ENCODE results near the gene HMBS. TPM values are rescaled to one million over a fixed set of nuclear protein-coding genes. Genes with fewer than 3 reads are reported as not detected.
"Not testable (repeated sequence)": the region's sequence is repeated elsewhere in the genome, so short reads cannot be mapped to it uniquely, and the experiment has no call there.

Gene HMBS
- polyA plus RNA-seq, 3 donors: 22.8 to 34.6 (median 28.2) TPM

DNA sequence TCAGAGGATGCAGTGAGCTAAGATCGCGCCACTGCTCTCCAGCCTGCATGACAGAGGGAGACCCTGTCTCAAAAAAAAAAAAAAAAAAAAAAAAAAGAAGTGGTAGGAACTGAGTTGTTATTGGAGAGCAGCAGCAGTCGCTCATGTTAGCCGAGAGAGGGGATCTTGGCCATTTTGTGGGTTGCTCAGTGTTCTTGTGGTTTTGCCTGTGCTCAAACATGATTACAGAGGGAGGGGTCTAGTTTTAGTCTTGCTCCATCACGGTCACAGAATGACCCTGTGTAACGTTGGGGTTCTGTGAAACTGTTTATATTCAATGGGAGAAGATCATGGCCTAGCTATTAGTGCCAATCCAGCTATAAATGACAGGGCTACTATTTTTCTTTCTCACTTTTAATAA is 15.0 kb downstream of the HMBS start:
- no peak for DNase-seq

DNA sequence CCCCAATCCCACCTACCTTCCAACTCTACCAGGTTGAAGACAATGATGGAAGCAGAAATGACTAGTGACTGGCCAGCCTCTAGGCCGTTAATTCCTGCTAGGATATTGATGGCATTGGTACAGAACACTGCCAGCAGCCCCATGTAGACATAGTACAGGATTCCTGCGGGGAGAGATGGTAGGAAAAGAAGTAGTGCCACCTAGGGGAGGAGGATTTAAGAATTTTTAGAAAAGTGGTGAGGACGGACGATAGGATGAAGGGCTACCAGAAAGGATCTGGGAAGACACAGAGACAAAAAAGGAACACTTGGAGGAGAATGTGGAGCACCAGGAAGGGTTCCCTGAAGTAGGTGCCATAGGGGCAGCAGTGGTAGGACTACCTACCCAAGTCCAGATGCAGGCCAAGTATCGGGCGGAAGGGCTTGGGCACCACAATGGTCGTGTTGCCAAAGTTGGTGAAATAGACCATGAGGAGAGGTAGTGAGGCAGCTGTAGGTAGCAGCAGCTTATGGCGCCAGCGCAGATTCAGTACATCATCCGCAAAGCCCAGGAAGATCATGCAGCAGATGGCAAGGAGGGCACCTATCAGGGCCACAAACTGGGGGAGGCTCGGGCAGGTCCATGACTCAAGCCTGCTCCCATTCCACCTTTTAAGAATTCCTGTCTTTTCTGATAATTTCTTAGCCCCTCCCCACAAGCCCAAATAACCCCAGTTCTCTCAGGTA is 15.7 kb downstream of the HMBS start:
- DNase-seq: no peak

DNA sequence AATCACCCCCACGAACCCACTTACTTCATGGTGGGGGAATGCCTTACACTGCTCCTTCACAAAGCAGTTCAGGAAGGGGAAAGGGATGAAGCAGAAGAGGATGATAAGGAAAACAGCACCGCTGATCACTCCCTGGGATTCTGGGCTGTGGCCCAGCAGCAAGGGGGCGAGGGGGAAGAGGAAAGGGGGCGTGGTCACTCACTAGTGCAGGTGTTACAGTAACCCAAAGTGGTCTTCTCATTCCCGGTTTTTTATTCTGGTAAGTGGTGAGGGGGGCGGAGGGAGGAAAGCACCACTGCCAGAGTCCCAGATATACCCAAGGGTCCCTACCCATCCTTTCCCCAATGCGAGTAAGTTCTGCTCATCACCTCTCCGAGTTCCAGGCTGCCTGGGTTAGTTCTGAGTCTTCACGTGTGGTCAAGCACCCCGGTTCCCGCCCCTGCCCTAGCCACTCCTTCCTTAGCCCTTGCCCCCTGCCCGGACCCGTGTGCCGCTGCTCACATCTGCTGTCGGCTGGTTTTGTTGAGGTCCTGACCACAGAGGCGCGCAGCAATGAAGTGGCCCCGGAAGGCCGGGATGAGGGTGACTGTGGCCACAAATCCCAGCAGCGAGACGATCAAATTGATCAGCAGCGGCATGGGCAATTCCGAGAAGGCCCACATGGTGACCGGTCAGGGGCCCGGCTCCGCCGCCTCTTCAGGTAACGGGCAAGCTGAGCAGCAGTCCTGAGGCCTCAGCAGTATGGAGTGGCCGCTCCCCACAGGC is 16.5 kb downstream of the HMBS start:
- DNase-seq: no peak

DNA sequence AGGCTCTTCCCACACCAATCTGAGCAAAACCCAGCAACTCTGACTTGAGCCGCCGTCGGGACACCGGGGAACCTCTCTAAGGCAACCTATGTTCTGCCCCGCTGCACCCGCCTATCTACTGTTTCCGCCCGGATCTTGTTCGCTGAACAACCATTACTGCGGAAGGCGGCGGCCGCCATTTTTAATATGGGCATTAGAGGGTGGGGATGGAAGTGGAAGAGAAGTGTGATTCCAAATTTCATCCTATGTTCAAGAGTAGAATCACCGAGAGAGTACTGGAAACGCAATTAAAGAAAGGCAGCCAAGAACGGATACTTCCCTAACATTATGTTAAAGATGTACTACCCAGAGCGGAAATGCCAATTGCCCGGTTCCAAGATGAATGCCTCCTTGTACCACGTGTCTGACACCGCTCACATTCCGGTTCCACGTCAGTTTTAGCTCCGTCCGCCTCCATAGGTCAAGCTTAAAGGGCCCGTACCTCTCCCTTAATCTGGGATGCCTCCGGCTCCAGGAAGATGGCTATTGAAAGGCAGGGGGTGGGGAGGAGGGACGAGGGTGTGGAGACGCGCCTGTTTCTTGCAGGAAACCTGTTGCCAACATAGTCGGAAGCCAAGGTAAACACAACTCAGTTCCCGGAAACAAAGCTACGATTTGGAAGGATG is 17.2 kb downstream of the HMBS start, which contains the start of gene DPAGT1:
TSS of gene DPAGT1 (minus strand) at position 95 of the 665 bp plus-strand sequence. CDS start 198 bp downstream, outside the sequence.
- peak; percentile 97 for DNase-seq

DNA sequence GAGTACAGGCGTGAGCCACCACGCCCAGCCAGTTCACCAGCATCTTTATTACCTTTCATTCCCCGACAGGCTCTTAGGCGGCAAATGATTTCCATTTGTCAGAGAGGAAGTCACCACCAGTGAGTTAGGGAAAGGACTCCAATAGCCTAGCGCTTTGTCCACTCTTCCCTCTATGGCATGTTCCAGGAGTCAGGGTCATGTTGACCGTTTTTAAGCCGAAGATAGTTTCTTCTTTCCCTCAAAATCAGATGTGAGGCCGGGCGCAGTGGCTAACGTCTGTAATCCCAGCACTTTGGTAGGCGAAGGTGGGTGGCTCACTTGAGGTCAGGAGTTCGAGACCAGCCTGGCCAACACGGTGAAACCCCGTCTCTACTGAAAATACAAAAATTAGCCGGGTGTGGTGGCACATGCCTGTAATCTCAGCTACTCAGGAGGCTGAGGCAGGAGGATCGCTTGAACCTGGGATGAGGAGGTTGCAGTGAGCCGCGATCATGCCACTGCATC is 18.5 kb downstream of the HMBS start:
- DNase-seq: not testable (repeated sequence)

DNA sequence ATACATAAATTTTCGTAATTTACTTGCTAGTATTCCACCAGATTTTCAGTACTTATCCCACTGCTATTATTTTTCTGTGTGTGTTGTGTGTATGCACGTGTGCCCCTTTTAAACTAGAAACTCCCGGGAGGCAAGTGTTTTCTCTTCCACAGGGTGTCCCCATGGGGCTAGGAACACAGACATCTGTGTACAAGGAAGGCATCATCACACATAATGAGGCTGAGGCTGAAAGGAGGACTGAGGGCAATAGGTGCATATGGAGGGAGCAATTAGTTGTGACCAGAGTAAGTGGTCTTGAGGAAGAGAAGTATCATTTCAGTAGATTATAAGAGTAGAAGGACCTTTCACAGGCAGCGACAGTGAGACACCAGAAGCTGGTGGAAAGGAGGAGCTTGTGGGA is 19.1 kb downstream of the HMBS start:
- no peak for DNase-seq

DNA sequence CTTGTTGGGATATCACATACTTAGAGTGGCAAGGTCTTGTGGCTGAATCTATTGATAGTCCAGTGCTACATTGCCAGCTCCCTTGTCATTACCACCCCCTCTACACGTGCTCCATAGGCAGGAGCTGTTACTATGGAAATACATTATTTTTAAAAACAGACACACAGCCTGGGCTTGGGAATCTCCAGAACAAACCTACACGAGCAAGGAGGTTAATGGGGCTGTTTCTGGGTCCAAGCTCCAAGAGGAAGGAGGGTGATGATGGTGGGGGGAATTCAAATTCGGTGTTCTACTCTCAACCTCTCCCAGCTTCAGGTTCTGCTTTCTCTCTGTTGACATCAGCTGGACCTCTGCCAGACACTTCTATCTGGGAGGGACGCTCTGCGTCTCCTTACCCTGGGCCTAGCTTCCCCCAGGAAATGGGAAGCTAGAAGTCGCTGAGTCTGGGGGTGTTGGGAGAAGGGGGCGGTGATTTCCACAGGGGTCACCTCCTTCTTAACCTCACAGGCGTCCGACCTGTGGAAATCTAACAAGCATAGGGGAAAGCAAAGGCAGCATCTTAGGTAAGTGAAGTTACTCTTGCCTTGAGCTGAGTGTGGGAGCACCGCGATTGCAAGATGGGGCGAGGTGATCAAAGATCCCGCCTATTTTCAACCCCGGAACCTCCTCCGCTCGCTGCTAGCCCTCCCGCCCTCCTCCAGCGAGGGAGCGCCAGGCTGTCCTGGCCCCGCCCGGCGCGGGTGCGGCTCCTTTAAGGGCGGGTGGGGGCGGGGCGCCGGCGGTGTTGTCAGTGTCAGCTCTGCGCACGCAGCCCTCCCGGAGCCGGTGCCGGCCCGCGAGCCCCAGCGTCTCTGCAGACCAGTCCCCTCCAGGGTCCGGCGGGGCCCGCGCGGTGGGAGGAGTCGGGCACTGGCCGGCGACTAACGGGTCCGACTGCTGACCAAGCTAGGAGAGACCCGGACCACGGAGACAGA is 22.2 kb downstream of the HMBS start, which contains the start of gene C2CD2L:
TSS of gene C2CD2L (plus strand) at position 781 of the 974 bp plus-strand sequence. CDS start 398 bp downstream, outside the sequence.
- peak; percentile 89 for DNase-seq

DNA sequence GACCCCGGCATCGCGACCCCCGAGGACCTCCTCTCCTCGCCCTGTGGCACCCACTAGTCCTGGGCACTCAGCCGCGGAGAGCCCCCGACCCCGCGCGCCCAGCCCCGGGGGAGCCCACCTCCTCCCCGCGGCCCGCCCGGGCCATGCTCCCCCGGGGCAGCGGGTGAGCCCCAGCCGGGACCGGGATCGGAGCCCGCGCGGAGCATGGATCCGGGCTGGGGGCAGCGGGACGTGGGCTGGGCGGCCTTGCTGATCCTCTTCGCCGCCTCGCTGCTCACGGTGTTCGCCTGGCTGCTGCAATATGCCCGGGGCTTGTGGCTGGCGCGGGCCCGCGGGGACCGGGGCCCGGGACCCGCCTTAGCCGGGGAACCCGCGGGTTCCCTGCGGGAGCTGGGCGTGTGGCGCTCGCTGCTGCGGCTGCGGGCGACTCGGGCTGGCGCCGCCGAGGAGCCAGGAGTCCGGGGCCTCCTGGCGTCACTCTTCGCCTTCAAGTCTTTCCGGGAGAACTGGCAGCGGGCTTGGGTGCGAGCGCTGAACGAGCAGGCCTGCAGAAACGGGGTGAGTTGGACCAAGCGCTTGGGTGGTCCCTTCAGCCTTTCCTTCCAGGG is 23.0 kb downstream of the HMBS start:
- no peak for DNase-seq

DNA sequence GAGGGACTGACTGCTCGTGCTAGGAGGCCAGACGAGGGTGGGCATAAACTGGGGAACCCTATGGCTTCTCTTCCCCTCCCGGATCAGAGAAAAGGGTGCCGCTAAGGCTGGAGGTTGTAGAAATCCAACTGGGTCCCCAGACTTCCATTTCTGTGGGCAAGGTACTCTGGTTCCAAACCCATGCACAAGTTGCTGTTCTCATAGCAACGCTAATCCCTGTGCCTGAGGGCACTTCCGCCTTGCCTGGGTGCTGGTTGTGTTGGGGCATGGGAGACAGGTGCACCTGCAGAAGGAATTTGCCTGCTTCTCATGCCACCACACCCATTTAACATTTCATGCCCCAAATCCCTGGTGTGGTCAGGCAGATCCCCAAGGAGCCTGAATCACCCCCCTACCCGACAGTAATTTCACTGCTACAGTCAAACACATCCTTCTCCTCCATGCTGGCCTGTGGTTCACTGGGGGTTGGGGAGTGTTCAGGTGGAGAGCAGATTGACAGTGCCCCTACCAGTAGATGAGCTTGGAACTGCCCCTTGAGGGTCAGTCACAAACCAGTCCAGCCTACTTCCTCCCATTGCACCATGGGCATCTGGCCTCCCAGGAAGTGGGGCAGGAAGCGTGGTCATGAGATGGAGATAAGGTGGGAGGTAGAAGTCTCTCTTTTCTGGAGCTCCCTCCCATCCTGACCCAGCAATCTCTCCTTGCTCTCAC is 23.6 kb downstream of the HMBS start:
- DNase-seq: no peak

DNA sequence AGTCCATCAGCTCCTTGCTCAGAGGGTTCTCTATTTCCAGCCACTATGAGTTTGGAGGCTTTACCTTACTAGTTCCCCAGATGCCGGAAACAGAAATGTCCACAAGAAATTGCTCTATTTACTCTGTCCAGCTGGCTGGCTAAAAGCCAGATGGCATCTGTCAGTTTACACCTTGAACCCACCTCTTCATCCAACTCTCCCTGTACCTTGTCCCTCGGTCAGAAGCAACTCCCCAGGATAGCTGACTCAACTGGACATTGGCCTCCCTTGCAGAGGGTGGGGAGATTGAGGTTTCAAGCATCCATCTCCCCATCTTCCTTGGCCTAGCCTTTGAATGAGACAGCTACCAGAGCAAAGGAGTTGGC is 24.2 kb downstream of the HMBS start:
- no peak for DNase-seq

DNA sequence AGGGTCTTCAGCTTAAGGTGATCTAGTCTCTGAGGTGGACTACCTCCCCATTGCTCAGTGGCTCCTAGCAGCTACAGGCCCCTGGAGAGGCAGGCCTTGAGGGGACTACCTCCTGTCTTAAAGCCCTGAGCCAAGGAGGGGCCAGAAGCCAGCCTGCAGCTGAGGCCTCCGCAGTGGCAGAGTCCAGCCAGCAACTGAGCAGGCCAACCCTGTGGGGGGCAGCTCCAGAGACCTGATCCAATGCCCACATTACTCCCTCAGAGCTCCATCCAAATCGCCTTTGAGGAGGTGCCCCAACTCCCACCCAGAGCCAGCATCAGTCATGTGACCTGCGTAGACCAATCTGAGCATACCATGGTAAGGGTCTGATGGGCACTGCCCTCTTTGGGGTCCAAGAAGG is 25.2 kb downstream of the HMBS start:
- DNase-seq: no peak

DNA sequence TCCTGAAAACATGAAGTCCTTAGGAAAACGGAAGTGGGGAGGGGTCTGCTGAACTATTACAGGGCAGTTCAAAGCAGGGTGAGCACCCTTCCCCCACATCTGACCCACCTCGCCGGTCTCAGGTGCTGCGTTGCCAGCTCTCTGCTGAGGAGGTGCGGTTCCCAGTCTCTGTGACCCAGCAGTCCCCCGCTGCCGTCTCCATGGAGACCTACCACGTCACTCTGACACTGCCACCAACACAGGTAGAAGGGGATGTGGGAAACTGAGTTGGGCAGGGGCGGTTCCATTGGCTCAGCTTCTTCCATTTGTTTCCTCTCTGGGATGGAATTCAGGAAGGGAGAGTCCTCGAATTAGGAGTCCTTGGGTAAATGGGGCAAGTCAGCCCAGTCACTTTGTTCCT is 25.8 kb downstream of the HMBS start:
- no peak for DNase-seq

DNA sequence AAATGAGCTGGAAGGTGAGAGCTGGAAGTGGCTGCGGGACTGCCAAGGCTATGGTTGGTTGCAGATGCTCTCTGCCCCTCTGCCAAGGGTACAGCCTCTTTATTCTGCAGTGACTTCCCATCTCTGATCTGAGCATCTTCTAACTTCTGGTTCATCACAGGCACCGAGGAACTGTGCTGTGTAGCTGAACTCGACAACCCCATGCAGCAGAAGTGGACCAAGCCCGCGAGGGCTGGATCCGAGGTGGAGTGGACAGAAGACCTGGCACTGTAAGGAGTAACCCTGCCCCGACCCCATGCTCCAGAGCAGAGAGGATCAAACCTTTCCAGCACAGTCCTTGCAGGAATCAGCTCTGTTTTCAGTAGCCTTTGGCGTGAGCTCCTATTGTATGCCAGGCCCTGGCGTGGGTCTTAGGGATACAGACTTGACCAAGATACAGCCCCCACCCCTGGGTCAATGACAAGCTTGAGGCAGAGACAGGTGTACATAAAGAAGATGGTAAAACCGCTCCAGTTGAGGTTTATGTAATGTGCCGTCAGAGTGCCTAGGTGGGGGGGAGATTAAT is 26.8 kb downstream of the HMBS start:
- no peak for DNase-seq

DNA sequence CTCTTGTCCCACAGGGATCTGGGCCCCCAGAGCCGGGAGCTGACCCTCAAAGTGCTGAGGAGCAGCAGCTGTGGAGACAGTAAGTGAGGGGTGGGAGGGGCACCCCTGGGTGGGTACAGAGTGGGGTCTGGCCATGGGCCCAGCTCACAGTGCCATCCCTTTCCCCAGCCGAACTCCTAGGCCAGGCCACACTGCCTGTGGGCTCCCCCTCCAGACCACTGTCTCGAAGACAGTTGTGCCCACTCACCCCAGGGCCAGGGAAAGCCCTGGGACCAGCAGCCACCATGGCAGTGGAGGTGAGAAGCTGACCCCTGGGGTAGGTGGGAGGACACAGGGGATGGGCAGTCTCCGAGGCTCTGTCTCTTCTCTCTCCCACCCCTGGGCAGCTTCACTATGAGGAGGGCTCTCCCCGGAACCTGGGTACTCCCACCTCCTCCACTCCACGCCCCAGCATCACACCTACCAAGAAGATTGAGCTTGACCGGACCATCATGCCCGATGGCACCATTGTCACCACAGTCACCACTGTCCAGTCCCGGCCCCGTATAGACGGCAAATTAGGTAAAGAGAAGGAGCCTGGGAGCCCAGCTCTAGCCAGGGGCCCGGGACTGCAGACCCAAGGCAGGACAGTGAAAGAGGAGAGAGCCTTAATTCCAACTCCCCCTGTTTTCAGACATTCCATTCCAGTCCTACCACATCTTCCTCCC is 27.8 kb downstream of the HMBS start:
- no peak for DNase-seq

DNA sequence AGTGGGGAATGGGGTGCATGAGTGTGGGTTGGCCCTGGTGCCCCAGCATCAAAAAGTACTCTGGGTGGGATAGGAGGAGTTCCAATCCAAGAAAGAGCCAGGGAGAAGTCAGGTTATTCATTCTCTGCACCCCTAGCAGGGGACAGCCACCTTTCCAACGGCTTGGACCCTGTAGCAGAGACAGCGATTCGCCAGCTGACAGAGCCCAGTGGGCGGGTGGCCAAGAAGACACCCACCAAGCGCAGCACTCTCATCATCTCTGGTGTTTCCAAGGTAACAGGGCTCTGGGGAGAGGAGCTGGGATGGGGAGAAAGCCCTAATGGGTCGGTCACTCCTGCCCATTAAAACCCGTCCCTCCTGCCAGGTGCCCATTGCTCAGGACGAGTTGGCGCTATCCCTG is 29.0 kb downstream of the HMBS start:
- no peak for DNase-seq

DNA sequence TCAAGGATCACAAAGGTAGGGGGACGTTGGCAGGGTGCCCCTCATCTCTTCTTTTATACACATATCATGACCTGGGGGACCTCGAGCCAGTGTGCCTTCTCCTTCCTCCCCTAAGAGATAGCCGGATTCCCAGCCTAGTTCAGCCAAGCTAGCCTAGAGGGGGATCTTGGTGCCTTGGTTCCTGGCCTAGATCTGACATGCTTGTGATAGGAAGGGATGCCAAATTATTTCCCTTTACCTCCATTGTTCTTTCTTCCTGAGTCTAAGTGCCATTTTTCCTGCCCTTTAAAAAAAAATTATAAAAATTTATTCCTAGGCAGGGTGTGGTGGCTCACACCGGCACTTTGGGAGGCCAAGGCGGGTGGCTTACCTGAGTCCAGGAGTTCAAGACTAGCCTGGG is 29.7 kb downstream of the HMBS start:
- DNase-seq: no peak

DNA sequence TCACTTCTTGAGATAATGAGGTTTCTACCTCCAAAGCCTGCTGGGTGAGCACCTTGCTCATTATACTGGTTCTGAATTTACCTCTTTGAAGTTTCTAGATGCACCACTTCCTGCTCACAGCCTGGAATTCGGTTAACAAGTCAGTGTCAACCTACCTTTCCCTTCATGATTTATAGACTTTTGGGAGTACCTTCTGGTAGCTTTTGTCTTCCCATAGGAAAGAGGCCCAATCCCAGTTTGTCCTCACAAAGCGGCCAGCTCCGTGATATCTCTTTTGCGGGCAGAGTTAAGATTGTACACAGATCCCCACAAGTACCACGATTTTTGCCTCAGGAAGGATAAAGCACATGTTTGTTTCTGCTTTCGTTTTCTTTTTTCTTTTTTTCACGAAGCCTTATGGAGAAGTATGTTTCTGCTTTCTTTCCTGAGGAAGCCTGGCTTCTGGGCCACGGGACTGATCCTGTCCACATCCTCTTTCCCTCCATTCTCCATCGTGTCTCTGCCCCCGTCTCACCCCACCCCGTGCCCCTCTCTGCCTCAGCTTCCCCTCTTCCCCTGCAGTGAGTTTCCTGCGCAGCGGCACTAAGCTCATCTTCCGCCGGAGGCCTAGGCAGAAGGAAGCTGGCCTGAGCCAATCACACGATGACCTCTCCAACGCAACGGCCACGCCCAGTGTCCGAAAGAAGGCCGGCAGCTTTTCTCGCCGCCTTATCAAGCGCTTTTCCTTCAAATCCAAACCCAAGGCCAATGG is 31.0 kb downstream of the HMBS start:
- DNase-seq: no peak

DNA sequence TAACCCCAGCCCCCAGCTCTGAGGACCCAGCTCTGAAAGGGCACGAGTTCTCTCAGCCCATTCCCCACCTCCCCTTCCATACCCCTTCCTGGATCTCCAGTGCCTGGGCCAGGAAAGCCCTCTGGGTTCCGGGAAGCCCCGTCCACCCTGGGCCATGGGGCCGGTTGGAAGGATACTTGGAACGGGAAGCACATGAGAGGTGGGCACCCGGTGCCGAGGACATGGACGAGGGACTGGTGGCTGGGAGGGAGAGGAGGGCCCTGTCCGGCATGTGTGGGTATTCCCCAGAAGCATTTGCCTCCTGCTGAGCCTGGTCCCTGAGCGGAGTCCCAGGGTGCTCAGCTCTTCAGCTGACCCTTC is 31.5 kb downstream of the HMBS start:
- no peak for DNase-seq

DNA sequence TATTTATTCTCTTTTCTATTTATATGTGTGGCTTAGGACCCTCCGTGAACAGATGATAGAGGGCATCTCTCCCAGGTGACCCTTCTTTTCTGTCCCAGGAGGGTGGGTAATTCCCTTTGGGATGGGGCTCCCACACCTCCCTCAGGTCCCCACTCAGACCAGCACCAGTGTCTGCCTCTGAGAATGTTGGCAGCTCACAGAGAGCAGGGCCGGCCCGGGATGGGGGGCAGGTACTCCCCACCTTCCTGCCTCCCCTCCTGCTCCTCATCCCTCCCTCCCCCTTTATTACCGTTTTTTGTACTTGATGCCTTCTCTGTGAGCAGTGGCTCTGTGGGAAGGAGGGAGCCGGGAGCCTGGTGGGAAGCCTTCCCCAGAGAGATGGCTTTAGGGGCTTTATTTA is 31.9 kb downstream of the HMBS start:
- no peak for DNase-seq
